Measurements from ENCODE around the gene C6orf163. TPM values are rescaled to one million over a fixed set of nuclear protein-coding genes. Genes with fewer than 3 reads are reported as not detected.

Gene C6orf163
- total RNA-seq, 1 experiment from 2014 or later = 1.2 TPM

- Histone ChIP-seq H3K23ac (ENCODE audit: insufficient read length, low read depth, low read length) (peak within 1 kb of the TSS; percentile 65), H4K5ac (ENCODE audit: insufficient read length, low read depth, low read length) (no peak within 1 kb of the TSS), H3K4me2 (ENCODE audit: insufficient read depth, insufficient read length, low read length) (peak within 1 kb of the TSS; percentile 94), H2BK12ac (ENCODE audit: insufficient read length, low read depth, low read length) (no peak within 1 kb of the TSS), H3K27me3 (ENCODE audit: insufficient read depth, low read length) (no peaks in the 10 kb centered on the region), H2BK120ac (ENCODE audit: low read depth, low read length, poor library complexity, severe bottlenecking) (no peak within 1 kb of the TSS), H3K23me2 (ENCODE audit: insufficient read length, low read depth, low read length, poor library complexity, severe bottlenecking) (peaks cover 5% of the 10 kb centered on the region), H2BK20ac (ENCODE audit: low read depth, low read length, poor library complexity, severe bottlenecking) (no peak within 1 kb of the TSS), H4K8ac (replicated peaks; ENCODE audit: insufficient read length, low read depth, low read length) (peak within 1 kb of the TSS; percentile 69), H2BK15ac (ENCODE audit: low read depth, low read length) (no peak within 1 kb of the TSS), H3K9ac (ENCODE audit: extremely low read depth, insufficient read length, low read length) (peak within 1 kb of the TSS; percentile 91), H3K14ac (ENCODE audit: insufficient read depth, low read length) (peak within 1 kb of the TSS; percentile 74; the same call in 1 of the 2 replicates), H3K79me1 (ENCODE audit: insufficient read depth, low read depth, low read length, poor library complexity, severe bottlenecking) (no peaks in the 10 kb centered on the region), H4K91ac (ENCODE audit: insufficient read length, low read depth, low read length) (no peak within 1 kb of the TSS), H2AFZ (ENCODE audit: low read length) (peak within 1 kb of the TSS; percentile 99), H3K79me2 (ENCODE audit: insufficient read depth, low read length) (no peaks in the 10 kb centered on the region), H2BK5ac (ENCODE audit: insufficient read length, low read length) (no peak within 1 kb of the TSS), H2AK5ac (ENCODE audit: insufficient read length, low read length) (no peak within 1 kb of the TSS), H4K20me1 (ENCODE audit: control insufficient read depth, insufficient read depth, insufficient read length) (no peaks in the 10 kb centered on the region), H3K18ac (ENCODE audit: insufficient read length, low read depth, low read length) (peak within 1 kb of the TSS; percentile 85), H3K9me3 (ENCODE audit: control insufficient read depth, low read depth, low read length) (no peaks in the 10 kb centered on the region), H3K27ac (ENCODE audit: insufficient read length, low read depth, low read length) (peak within 1 kb of the TSS; percentile 11), H3K56ac (ENCODE audit: insufficient read length, low read depth, low read length) (no peak within 1 kb of the TSS), H3K4me1 (ENCODE audit: insufficient read depth, low read length) (no peaks in the 10 kb centered on the region), H3T11ph (ENCODE audit: low read length) (no peak within 1 kb of the TSS), H3K4ac (ENCODE audit: low read depth, low read length) (no peak within 1 kb of the TSS)
- Mint-ChIP-seq H3K27ac (peak within 1 kb of the TSS; percentile 53 to 84 (median 74); a peak in 5 of 7 replicates), H3K27me3 (ENCODE audit: low read depth) (peaks cover 4% of the 10 kb centered on the region), H3K4me1 (peaks cover 0 to 3% of the 10 kb centered on the region in 2 experiments; a peak in 2 of 4 replicates), H3K4me3 (peak within 1 kb of the TSS; percentile 79 to 92), H3K36me3 (ENCODE audit: insufficient read depth in 1 of 3, low read depth in 3 of 3) (no peaks in the 10 kb centered on the region), H3K9me3 (no peaks in the 10 kb centered on the region)
- no CpG with 5 or more reads among the region's 82 CpGs for WGBS (ENCODE audit: extremely low coverage, insufficient read length, low lambda C conversion rate)
- DNase-seq = peak; percentile 86
- TF ChIP-seq CTCF (conservative IDR thresholded peaks at IDR 0.05) = 0 out of 3 replicates have a peak, but pooled peaks have one; percentile 14
Observed at GRCh38 chr6:87407901-87408720, 63.5 kb downstream of the C6orf163 start, which contains the start of gene CFAP206. CFAP206 (plus strand) TSS chr6:87407972; CDS start chr6:87409840, 1,868 bp downstream.

Measured in H9 (cell line).